IPS DF 4.7 (cell line): ENCODE data around the gene DIP2C.
"Not testable (repeated sequence)": the region's sequence is repeated elsewhere in the genome, so short reads cannot be mapped to it uniquely, and the experiment has no call there.

Experiments used
- DNase-seq: peaks from one replicate; pipeline ENCODE4 v3.0.0-alpha.2; 2013; ENCODE audit warnings: low spot score; ENCODE audit errors: extremely low read depth

Gene DIP2C

GRCh38 chr10:689452-690371 lies at the start of gene DIP2C:
DIP2C (minus strand) TSS chr10:689668; CDS start chr10:689578, 90 bp downstream.
- no peak for DNase-seq

- no peak for DNase-seq
Observed at GRCh38 chr10:734481-734880, 45.0 kb upstream of the DIP2C start.

- DNase-seq, result no peak
Observed at GRCh38 chr10:733086-733485, 43.6 kb upstream of the DIP2C start.

GRCh38 chr10:729213-729612 lies 39.7 kb upstream of the DIP2C start:
- DNase-seq, result no peak

- no peak for DNase-seq
Observed at GRCh38 chr10:728603-729002, 39.1 kb upstream of the DIP2C start.

GRCh38 chr10:727162-727790 lies 37.8 kb upstream of the DIP2C start:
- DNase-seq, result no peak

GRCh38 chr10:725786-726185 lies 36.3 kb upstream of the DIP2C start:
- no peak for DNase-seq

- no peak for DNase-seq
Observed at GRCh38 chr10:725302-725701, 35.8 kb upstream of the DIP2C start.

- DNase-seq, result no peak
Observed at GRCh38 chr10:723973-724372, 34.5 kb upstream of the DIP2C start.

GRCh38 chr10:722281-723060 lies 33.0 kb upstream of the DIP2C start:
- DNase-seq, result no peak

GRCh38 chr10:718143-718700 lies 28.8 kb upstream of the DIP2C start:
- no peak for DNase-seq

- DNase-seq, result no peak
Observed at GRCh38 chr10:717458-717857, 28.0 kb upstream of the DIP2C start.

GRCh38 chr10:716821-717220 lies 27.4 kb upstream of the DIP2C start:
- no peak for DNase-seq

- no peak for DNase-seq
Observed at GRCh38 chr10:714214-714613, 24.7 kb upstream of the DIP2C start.

- DNase-seq, result no peak
Observed at GRCh38 chr10:712575-712974, 23.1 kb upstream of the DIP2C start.

GRCh38 chr10:712089-712488 lies 22.6 kb upstream of the DIP2C start:
- no peak for DNase-seq

- no peak for DNase-seq
Observed at GRCh38 chr10:707861-708260, 18.4 kb upstream of the DIP2C start.

- DNase-seq, result no peak
Observed at GRCh38 chr10:707456-707855, 18.0 kb upstream of the DIP2C start.

GRCh38 chr10:703118-703517 lies 13.7 kb upstream of the DIP2C start:
- DNase-seq, result no peak

GRCh38 chr10:700183-700582 lies 10.7 kb upstream of the DIP2C start:
- DNase-seq, result not testable (repeated sequence)

GRCh38 chr10:697097-697875 lies 7.8 kb upstream of the DIP2C start:
- DNase-seq, result no peak
